ENCODE data around the gene SV2B.

GRCh38 chr15:91142946-91143345 lies 42.9 kb downstream of the SV2B start:
- TF ChIP-seq CTCF (IDR thresholded peaks at IDR 0.05) = no peak
- TF ChIP-seq POLR2A (IDR thresholded peaks at IDR 0.05) = no peak

Measured in adrenal gland (tissue), 5 donors.